Stomach (tissue), 4 donors: Measurements from ENCODE around the gene HSPA4.

Source experiments
- EP300 ChIP-seq: sonication (generic); formaldehyde crosslinking; IDR thresholded peaks from one replicate; pipeline ENCODE4 v1.6.1; 2017; ENCODE audit warnings: antibody characterized with exemption
- POLR2A ChIP-seq, 4 donors: fragments of 450-650 bp; IDR thresholded peaks; one replicate each; pipeline ENCODE4 v1.6.1; 2016; ENCODE audit warnings: antibody characterized with exemption in 4 of 4, control low read depth in 2 of 4, mild to moderate bottlenecking in 1 of 4, moderate library complexity in 1 of 4
- POLR2AphosphoS5 ChIP-seq, 3 donors: sonication (generic); formaldehyde crosslinking; IDR thresholded peaks; one replicate each; pipeline ENCODE4 v1.6.1; 2016; ENCODE audit warnings: antibody characterized with exemption in 3 of 3
- TF ChIP-seq, protein P1 (sequence below), 7 experiments: fragments of 450-650 bp in 4 of 7; fragments of 200-600 bp in 3 of 7; sonication (generic) in 3 of 7; IDR thresholded peaks; one replicate each; pipeline ENCODE4 v1.5.1; 2016 to 2019; ENCODE audit warnings: antibody characterized with exemption in 7 of 7, control low read depth in 2 of 7, mild to moderate bottlenecking in 1 of 7

DNA sequence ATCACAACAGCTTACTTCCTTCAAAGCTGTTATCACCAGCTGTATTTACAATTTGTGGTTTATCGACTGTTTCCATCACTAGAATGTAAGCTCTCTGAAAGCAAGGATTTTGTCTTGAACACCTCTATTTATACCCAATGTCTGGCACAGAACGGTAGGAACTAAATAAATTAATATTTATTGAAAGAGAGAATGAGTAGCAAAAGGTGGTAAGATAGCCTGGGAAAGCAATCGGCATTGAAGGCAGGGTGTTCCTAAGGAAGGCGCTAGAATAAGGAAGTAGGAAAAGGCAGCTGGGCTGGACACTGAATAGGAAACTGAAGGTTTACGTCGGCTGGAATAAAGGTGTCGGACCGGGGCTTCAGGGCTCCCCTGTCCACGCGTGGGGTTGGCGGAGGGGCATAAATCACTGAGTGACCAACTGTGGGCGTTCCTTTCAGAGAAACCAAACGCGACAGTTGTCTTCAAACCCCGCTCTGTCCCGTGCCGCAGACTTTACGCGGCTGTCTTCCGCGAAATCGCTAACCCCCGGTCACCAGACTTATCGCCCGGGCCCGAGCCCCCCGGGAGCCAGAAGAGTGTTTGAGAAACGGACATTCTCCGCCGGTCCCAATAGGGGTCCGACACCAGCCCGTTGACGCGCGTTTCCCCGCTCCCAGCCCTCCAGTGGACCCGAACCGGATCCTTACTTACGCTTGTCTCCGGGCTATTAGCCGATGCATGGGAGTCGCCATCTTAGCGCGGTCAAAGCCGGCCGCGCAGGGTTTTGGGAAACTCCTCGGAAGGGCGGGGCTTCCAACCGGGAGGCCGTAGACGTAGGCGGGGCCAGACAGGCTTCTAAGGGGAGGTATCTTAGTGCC lies 25.8 kb upstream of the HSPA4 start, which contains the start of gene ZCCHC10:
- TF ChIP-seq, protein P1, sequence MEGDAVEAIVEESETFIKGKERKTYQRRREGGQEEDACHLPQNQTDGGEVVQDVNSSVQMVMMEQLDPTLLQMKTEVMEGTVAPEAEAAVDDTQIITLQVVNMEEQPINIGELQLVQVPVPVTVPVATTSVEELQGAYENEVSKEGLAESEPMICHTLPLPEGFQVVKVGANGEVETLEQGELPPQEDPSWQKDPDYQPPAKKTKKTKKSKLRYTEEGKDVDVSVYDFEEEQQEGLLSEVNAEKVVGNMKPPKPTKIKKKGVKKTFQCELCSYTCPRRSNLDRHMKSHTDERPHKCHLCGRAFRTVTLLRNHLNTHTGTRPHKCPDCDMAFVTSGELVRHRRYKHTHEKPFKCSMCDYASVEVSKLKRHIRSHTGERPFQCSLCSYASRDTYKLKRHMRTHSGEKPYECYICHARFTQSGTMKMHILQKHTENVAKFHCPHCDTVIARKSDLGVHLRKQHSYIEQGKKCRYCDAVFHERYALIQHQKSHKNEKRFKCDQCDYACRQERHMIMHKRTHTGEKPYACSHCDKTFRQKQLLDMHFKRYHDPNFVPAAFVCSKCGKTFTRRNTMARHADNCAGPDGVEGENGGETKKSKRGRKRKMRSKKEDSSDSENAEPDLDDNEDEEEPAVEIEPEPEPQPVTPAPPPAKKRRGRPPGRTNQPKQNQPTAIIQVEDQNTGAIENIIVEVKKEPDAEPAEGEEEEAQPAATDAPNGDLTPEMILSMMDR (IDR thresholded peaks at IDR 0.05), result no peak
- no peak for TF ChIP-seq EP300
- TF ChIP-seq POLR2A (IDR thresholded peaks at IDR 0.05), result no peak
- TF ChIP-seq POLR2AphosphoS5 (IDR thresholded peaks at IDR 0.05), result peak; percentile 84 to 85 (median 84)
